SIG-M5 (cell line): ENCODE data around the gene IFIT2.
"Not testable (repeated sequence)": the region's sequence is repeated elsewhere in the genome, so short reads cannot be mapped to it uniquely, and the experiment has no call there.

Source experiments
- DNase-seq: peaks from one replicate; lab custom pipeline; 2025; lab: John Stamatoyannopoulos, UW

The IFIT2 gene

GRCh38 chr10:89301721-89302445, at the start of gene IFIT2:
Gene IFIT2, plus strand, starts transcription at chr10:89302046. Its CDS starts 78 bp downstream, at chr10:89302124.
- peak; percentile 53 for DNase-seq

GRCh38 chr10:89252225-89252585, 49.6 kb upstream of the IFIT2 start:
- no peak for DNase-seq

DNA sequence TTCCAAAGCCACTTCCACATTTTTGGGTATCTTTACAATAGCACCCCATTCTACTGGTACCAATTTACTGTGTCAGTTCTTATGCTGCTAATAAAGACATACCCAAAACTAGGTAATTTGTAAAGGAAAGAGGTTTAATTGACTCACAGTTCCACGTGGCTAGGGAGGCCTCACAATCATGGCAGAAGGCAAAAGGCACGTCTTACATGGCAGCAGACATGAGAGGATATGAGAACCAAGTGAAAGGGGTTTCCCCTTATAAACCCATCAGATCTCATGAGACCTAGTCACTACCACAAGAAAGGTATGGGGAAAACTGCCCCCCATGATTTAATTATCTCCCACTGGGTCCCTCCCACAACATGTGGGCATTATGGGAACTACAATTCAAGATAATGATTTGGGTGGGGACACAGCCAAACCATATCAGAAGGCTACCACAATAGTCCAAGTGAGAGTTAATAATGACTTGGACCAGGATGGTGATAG, 46.7 kb upstream of the IFIT2 start:
- DNase-seq: not testable (repeated sequence)

- no peak for DNase-seq
Observed at GRCh38 chr10:89255793-89256192, 46.1 kb upstream of the IFIT2 start.

- no peak for DNase-seq
Observed at GRCh38 chr10:89256340-89256739, 45.5 kb upstream of the IFIT2 start.

DNA sequence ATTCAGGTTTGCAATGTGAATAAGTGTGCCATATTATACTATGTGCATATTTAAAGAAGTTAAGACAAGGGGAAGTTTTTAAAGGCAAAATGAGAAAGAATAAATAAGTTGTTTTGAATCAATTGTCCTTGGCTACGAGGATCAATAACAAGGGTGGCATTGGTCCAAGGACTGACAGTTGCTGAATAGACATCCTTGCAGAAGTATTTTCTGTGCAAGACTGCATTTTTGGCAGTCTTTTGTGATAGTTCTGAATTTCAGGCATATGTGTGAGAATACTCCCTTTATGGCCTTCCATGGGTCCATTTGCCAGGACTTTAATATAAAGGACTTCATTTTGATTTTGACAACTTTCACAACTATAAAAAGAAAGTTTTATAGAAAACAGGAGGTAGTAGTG, 44.9 kb upstream of the IFIT2 start:
- DNase-seq: no peak

DNA sequence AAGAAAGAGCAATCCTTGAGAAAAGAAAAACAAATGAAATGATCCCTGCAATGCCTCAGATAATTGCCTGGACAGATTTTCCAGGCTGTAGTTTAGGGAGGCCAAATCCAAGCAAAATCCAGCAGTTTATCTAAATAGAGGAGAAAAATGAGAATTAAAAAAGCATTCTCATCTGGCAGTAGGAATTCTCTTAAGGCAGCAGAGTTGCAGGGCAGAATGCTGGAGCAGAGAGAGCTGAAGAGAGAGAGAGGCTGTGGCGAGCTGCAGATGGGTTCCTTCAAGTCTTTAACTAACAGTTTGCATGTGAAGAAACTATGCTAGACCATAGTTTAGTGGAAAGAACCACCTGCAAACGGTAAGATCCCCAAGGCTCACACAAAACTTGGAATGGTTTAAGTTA, 44.3 kb upstream of the IFIT2 start:
- no peak for DNase-seq

GRCh38 chr10:89258881-89259280, 43.0 kb upstream of the IFIT2 start:
- no peak for DNase-seq

GRCh38 chr10:89262086-89263051, 39.5 kb upstream of the IFIT2 start:
- no peak for DNase-seq

- DNase-seq: no peak
Observed at GRCh38 chr10:89263091-89263490, 38.8 kb upstream of the IFIT2 start.

DNA sequence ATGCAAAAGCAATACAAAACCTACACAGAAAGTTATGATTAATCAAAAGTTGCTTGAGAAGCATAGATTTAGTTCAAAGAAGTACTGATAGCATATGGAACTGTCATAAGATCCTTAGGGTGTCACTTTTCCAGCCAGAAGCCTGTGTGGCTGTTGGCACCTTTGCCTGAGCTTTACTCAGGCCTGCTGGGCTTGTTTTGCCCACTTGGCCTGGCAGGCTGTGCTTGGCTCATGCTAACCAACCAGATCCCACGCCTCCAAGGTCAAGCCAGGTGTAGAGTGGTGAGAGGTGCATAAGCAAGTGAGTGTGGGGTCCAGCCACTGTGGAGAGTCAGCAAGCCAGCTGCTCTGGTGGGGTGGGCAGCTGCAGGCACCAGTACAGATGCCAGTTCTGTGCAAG, 38.3 kb upstream of the IFIT2 start:
- DNase-seq: no peak

- no peak for DNase-seq
Observed at GRCh38 chr10:89266721-89267453, 35.0 kb upstream of the IFIT2 start.

DNA sequence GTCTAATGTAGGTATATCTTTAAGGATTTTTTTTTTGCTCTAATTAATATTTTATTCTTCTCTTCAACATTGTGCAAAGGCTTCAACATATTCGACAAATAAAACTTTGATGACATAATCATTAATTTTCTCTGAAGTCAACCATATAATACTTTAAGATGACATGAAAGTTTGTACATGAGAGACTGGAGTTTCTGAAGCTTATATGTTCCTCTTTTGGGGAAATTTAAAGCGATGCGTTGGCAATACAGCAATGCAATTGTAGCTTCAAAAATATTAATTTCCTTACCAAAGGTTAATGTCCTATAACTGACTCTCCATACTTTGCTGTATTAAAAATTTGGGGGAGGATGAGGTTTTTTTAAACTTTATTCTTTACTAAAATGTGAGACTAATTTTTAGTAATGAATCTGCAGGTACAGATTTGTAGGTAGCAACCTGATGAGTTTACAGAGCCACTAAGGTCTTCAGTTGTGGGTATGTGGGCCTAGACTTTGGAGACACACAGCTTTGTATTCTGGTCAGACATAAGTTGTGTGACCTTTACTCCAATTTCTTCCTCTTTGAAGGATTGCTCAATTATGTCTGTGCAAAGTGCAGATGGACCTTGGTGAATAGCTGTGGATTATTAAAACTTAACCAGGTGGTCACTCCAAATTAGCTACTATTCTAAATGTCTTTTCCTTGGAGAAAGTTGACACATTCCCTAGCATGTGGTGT, 32.3 kb upstream of the IFIT2 start:
- no peak for DNase-seq

- no peak for DNase-seq
Observed at GRCh38 chr10:89270153-89270483, 31.7 kb upstream of the IFIT2 start.

- DNase-seq: no peak
Observed at GRCh38 chr10:89271532-89271931, 30.3 kb upstream of the IFIT2 start.

DNA sequence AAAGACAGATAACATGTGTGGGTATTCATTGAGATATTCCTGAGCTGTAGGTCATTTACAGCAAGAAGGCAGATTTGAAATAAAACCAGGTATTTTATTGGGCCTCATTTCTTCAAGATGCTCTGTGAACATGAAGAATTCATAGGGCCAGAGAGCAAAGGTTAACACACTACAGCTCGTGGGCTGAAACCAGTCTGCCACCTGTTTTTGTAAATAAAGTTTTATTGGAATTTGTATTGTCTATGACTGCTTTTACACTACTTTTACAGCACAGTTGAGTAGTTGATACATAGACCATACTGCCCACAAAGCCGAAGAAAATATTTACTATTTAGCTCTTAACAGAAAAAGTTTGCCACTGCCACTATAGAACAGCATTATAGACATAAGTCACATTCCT, 28.2 kb upstream of the IFIT2 start:
- DNase-seq: no peak

GRCh38 chr10:89274928-89275327, 26.9 kb upstream of the IFIT2 start:
- DNase-seq: no peak

- no peak for DNase-seq
Observed at GRCh38 chr10:89275383-89275782, 26.5 kb upstream of the IFIT2 start.

- DNase-seq: no peak
Observed at GRCh38 chr10:89278034-89278535, 23.8 kb upstream of the IFIT2 start.

GRCh38 chr10:89278900-89279392, 22.9 kb upstream of the IFIT2 start:
- DNase-seq: no peak

- no peak for DNase-seq
Observed at GRCh38 chr10:89279421-89279869, 22.4 kb upstream of the IFIT2 start.
